GM20000 (cell line): ENCODE results near the gene R3HDM2.

Experiments used
- DNase-seq: peaks from one replicate; pipeline ENCODE4 v3.0.0; 2012; ENCODE audit warnings: low spot score
- CTCF ChIP-seq: IDR thresholded peaks from 2 replicates; pipeline ENCODE4 v1.5.1; 2012; ENCODE audit warnings: mild to moderate bottlenecking, control low read depth; ENCODE audit errors: extremely low read depth, missing control alignments

Gene R3HDM2

GRCh38 chr12:57220770-57221168 is 210.1 kb downstream of the R3HDM2 start:
- no peak for DNase-seq
- no peak for TF ChIP-seq CTCF

GRCh38 chr12:57219993-57220754 is 210.7 kb downstream of the R3HDM2 start:
- no peak for TF ChIP-seq CTCF
- no peak for DNase-seq

- no peak for TF ChIP-seq CTCF
Observed at GRCh38 chr12:57219205-57219992, 211.4 kb downstream of the R3HDM2 start.

GRCh38 chr12:57218030-57218853 is 212.6 kb downstream of the R3HDM2 start:
- DNase-seq, result no peak

More at GRCh38 chr12:57219205-57219992, 211.4 kb downstream of the R3HDM2 start:
- no peak for DNase-seq

DNA sequence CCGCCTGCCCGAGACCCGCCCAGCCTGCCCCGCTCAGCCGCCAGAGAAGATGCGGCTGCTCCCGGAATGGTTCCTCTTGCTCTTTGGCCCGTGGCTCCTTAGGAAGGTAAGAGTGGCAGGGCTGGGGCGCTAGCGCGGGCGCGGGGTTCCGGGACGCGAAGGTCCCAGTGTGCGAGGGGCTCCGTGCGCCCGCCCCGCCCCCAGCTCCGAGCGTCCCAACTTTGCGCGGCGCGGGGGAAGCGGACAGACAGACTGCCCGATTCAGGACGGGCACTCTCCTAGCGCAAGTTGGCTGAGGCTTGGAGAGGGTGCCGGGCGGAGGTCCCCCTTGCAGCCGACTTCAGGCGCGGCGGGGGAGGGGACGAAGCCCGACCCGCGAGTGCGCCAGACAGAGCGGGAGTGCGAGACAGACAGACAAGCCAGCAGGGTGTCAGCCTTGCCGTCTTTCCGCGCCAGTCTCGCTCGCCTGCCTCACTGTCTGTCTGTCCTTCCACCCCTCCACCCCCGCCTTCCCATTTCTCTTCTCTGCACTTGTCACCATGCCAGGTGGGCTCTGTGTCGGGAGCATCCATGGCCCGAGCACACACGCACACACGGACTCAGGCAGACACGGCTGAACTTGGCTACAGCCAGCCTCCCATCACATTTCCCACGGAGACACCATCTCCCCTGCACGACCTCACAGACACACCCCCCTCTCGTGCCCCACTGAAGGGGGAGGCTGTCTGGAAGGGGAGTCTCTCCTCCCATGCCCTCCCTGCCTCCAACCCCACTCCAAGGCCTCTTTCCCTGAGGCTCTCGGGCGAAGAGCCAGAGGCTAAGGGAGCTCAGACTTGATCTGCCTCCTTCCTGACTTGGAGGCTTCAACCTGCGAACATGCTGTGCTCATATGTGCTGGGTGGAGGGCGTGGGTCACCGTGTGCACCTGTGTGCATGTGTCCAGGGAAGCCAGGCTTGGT is 213.6 kb downstream of the R3HDM2 start:
- no peak for DNase-seq

More at GRCh38 chr12:57218030-57218853, 212.6 kb downstream of the R3HDM2 start:
- TF ChIP-seq CTCF, result no peak

More for the DNA sequence above, 213.6 kb downstream of the R3HDM2 start:
- TF ChIP-seq CTCF, result no peak
